Endothelial cell of umbilical vein (primary cell): ENCODE results near the gene PDAP1. TPM values are rescaled to one million over a fixed set of nuclear protein-coding genes. Genes with fewer than 3 reads are reported as not detected.
A peak's percentile ranks its signal among the peaks of the same experiment; 100 is the strongest.

Experiments used
- BruUV-seq: library from RNA; stranded (reverse); fragments of 400-500 nt; replicated peaks from 2 replicates; lab custom pipeline; 2021; lab: Mats Ljungman, UMichigan
- CTCF ChIA-PET: fragments of 300-600, 350-600 bp; sonication (Branson Sonifier 250); formaldehyde crosslinking; loops from one replicate; lab custom pipeline; 2021; ENCODE audit warnings: antibody characterized with exemption, inconsistent platforms; lab: Charles Lee
- POLR2A ChIA-PET: fragments of 300-600, 350-600 bp; sonication (Branson Sonifier 250); formaldehyde crosslinking; loops from one replicate; lab custom pipeline; 2021; ENCODE audit warnings: antibody characterized with exemption, inconsistent platforms; lab: Charles Lee
- DNase-seq: peaks from one replicate; pipeline ENCODE4 v3.0.0-alpha.2; 2011; ENCODE audit warnings: low read depth, low spot score
- FAIRE-seq: peaks from 2 replicates; lab custom pipeline; 2011; peaks lifted over from hg19 to GRCh38; lab: Jason Lieb, UNC
- H2AFZ ChIP-seq: 2 replicates; pipeline ENCODE4 v1.6.0; 2012; ENCODE audit warnings: low read depth, low read length, control low read depth, inconsistent platforms
- H3K27ac ChIP-seq: 2 replicates; pipeline ENCODE4 v1.5.1; 2011; ENCODE audit warnings: low read depth, mild to moderate bottlenecking, control low read depth, low read length, moderate library complexity; ENCODE audit not compliant: insufficient read depth
- H3K27me3 ChIP-seq, 2 experiments: 2 replicates each; pipeline versions ENCODE4 v1.6.0 to v1.6.1; 2011; ENCODE audit warnings: low read length in 2 of 2, mixed read lengths in 1 of 2; ENCODE audit not compliant: control insufficient read depth in 2 of 2, insufficient read depth in 2 of 2
- H3K36me3 ChIP-seq, 2 experiments: 2 replicates in 1 of 2; 3 replicates in 1 of 2; pipeline ENCODE4 v1.5.1; 2011; ENCODE audit warnings: low read length in 2 of 2, mild to moderate bottlenecking in 1 of 2, moderate library complexity in 1 of 2; ENCODE audit not compliant: control insufficient read depth in 2 of 2, insufficient read depth in 2 of 2; ENCODE audit errors: extremely low read depth in 1 of 2
- H3K4me1 ChIP-seq: 3 replicates; pipeline ENCODE4 v1.5.1; 2011; ENCODE audit warnings: mild to moderate bottlenecking, low read length; ENCODE audit not compliant: control insufficient read depth, insufficient read depth; ENCODE audit errors: extremely low read depth
- H3K4me2 ChIP-seq: 2 replicates; pipeline ENCODE4 v1.6.1; 2011; ENCODE audit warnings: low read length, control low read depth, mixed read lengths; ENCODE audit not compliant: insufficient read depth
- H3K4me3 ChIP-seq, 3 experiments: fragments of 200-600 bp in 1 of 3; sonication (generic), shearing (Covaris generic) in 1 of 3; replicated peaks in 1 of 3; 2 replicates each; pipeline ENCODE4 v1.5.1; 2011 to 2016; ENCODE audit warnings: control low read depth in 3 of 3, low read length in 3 of 3, mild to moderate bottlenecking in 2 of 3, inconsistent platforms in 1 of 3, low read depth in 1 of 3, moderate library complexity in 1 of 3; ENCODE audit not compliant: insufficient read depth in 1 of 3
- H3K79me2 ChIP-seq: 2 replicates; pipeline ENCODE4 v1.6.0; 2012; ENCODE audit warnings: low read length, inconsistent platforms; ENCODE audit not compliant: control insufficient read depth, insufficient read depth
- H3K9ac ChIP-seq: replicated peaks from 2 replicates; pipeline ENCODE3; 2011; ENCODE audit warnings: low read length, control low read depth; ENCODE audit not compliant: insufficient read depth; ENCODE audit errors: extremely low read depth
- H3K9me1 ChIP-seq: replicated peaks from 3 replicates; pipeline ENCODE4 v1.6.0; 2011; ENCODE audit warnings: mild to moderate bottlenecking, low read length; ENCODE audit not compliant: control insufficient read depth, insufficient read depth; ENCODE audit errors: extremely low read depth
- H3K9me3 ChIP-seq: replicated peaks from 2 replicates; pipeline ENCODE4 v1.5.1; 2012; ENCODE audit warnings: low read length, inconsistent platforms; ENCODE audit not compliant: control insufficient read depth, insufficient read depth
- H4K20me1 ChIP-seq: replicated peaks from 2 replicates; pipeline ENCODE3; 2011; ENCODE audit warnings: mild to moderate bottlenecking, low read length; ENCODE audit not compliant: control insufficient read depth, insufficient read depth; ENCODE audit errors: extremely low read depth
- CTCF ChIP-seq, 2 donors: IDR thresholded peaks; 1 replicate in 1 of 2; 2 replicates in 1 of 2; pipeline ENCODE4 v1.5.1; 2011; ENCODE audit warnings: low read length in 2 of 2, mild to moderate bottlenecking in 2 of 2, moderate library complexity in 2 of 2, control low read depth in 1 of 2, inconsistent platforms in 1 of 2, low read depth in 1 of 2; ENCODE audit not compliant: insufficient read depth in 1 of 2; ENCODE audit errors: extremely low read depth in 1 of 2
- EZH2 ChIP-seq: IDR thresholded peaks from 2 replicates; pipeline ENCODE4 v1.6.1; 2012; ENCODE audit warnings: borderline replicate concordance, low read depth, mild to moderate bottlenecking, moderate library complexity, low read length, inconsistent platforms; ENCODE audit not compliant: severe bottlenecking
- FOS ChIP-seq: IDR thresholded peaks from 2 replicates; pipeline ENCODE4 v1.6.1; 2011; ENCODE audit warnings: mild to moderate bottlenecking, low read length, moderate library complexity, borderline replicate concordance; ENCODE audit not compliant: insufficient read depth
- GATA2 ChIP-seq: IDR thresholded peaks from 2 replicates; pipeline ENCODE4 v1.7.0; 2011; ENCODE audit warnings: low read depth, mild to moderate bottlenecking, moderate library complexity, mixed read lengths, low read length; ENCODE audit not compliant: insufficient read length, insufficient read depth
- JUN ChIP-seq: IDR thresholded peaks from 2 replicates; pipeline ENCODE4 v1.6.1; 2011; ENCODE audit warnings: borderline replicate concordance, low read depth; ENCODE audit not compliant: insufficient read length, insufficient read depth
- MAX ChIP-seq: IDR thresholded peaks from 2 replicates; pipeline ENCODE4 v1.6.1; 2011; ENCODE audit not compliant: insufficient read depth, insufficient read length
- MYC ChIP-seq: IDR thresholded peaks from one replicate; pipeline ENCODE4 v1.6.1; 2011; ENCODE audit warnings: mild to moderate bottlenecking, low read depth, low read length
- POLR2A ChIP-seq: IDR thresholded peaks from 2 replicates; pipeline ENCODE4 v1.6.1; 2012; ENCODE audit warnings: low read depth, mild to moderate bottlenecking, control low read depth, low read length
- POLR2AphosphoS5 ChIP-seq: IDR thresholded peaks from 2 replicates; pipeline ENCODE4 v1.6.1; 2012; ENCODE audit warnings: low read depth, mild to moderate bottlenecking, control low read depth, low read length, moderate library complexity; ENCODE audit not compliant: insufficient read depth
- dilution Hi-C: fragments of 300-500 bp; cut with MboI; formaldehyde crosslinking; loops from one replicate; pipeline ENCODE4 v1.15.0; 2019; ENCODE audit warnings: low sequenced_read_pairs; ENCODE audit not compliant: extremely low pct_ligation_motif_present
- intact Hi-C: fragments of 100-400 bp; cut with micrococcal nuclease; formaldehyde crosslinking; loops from one replicate; pipeline ENCODE4 v1.10.0; 2022
- polyA plus RNA-seq, 4 experiments: library from polyadenylated mRNA; depleted of rRNA in 3 of 4; stranded (reverse) in 3 of 4; unstranded in 1 of 4; fragments of >200 nt; gene quantifications; 2 replicates each; pipeline versions ENCODE4 v1.2.1 to v1.2.3, GENCODE V29; 2011 to 2012; ENCODE audit warnings: missing spikeins in 1 of 4
- total RNA-seq: library from RNA; stranded (reverse); gene quantifications from 2 replicates; pipeline ENCODE4 v1.2.3, GENCODE V29; 2021

Gene PDAP1
- total and polyA plus RNA-seq, 2 donors (not counting 3 experiments of a cell fraction or from before 2014, with no cell fraction given): 32.6 to 150 TPM

DNA sequence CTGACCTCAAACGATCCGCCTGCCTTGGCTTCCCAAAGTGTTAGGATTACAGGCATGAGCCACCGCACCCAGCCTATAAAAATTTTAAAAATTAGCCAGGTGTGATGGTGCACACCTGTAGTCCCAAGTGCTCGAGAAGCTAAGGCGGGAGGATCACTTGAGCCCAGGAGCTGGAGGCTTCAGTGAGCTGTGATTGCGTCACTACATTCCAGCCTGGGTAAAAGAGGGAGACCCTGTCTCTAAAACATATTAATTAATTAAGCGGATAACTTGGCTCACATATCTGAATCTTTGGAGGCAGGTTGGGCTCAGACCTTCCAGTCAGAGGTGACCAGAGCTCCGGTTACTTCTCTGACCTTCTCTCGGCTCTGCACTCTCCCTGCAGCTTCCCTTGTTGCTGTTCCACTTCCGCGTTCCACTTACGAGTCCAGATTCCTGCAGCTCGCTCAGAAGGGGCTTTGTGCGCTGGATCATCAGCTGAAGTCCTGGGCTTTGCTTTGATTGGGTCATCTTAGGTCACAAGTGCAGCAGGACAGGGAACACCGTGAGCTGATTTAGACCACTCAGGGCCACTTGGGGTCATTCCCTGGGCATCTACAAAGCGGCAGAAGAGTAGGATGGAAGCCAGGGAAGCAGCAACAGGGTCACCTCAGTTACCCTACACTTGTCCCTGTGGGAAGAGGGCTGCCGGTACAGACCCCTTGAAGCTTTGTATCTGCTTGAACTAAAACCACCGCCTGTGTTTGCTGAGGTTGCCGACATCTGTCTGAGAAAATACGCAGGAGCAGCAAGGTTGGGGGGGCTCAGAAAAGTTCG, 35.9 kb downstream of the PDAP1 start:
- intact Hi-C loops (no loop called here), dilution Hi-C loops (no loop called here)
- no TSS peak for BruUV-seq
- Histone ChIP-seq H3K36me3 (peaks cover 0 to 6% of the 10 kb centered on the region in 2 experiments), H3K4me3 (no peak overlapping the region), H3K9me1 (no peaks in the 10 kb centered on the region), H3K79me2 (peaks cover 20% of the 10 kb centered on the region), H3K9me3 (no peaks in the 10 kb centered on the region), H3K9ac (no peak overlapping the region), H4K20me1 (no peaks in the 10 kb centered on the region), H3K27ac (no peak overlapping the region), H3K27me3 (no peaks in the 10 kb centered on the region), H2AFZ (no peak overlapping the region), H3K4me1 (peaks cover 7% of the 10 kb centered on the region), H3K4me2 (no peak overlapping the region)
- TF ChIP-seq JUN: no peak
- TF ChIP-seq MYC: no peak
- no peak for TF ChIP-seq EZH2
- no peak for TF ChIP-seq MAX
- TF ChIP-seq GATA2: no peak
- TF ChIP-seq POLR2AphosphoS5: no peak
- TF ChIP-seq CTCF (IDR thresholded peaks at IDR 0.05; ENCODE audit: extremely low read depth in 1 of 2, insufficient read depth in 1 of 2, low read depth in 1 of 2, low read length in 2 of 2): no peak
- TF ChIP-seq POLR2A: no peak
- no peak for TF ChIP-seq FOS
- ChIA-PET POLR2A (no interaction called here), CTCF (interaction anchor here (1.0 to 1.2 kb wide), 2 partner anchors 14 to 43 kb away, joined by 3 to 4 read pairs; no protein-coding TSS in a partner anchor)
- FAIRE-seq: peak; percentile 68
- DNase-seq: no peak
